Dedifferentiated amniotic fluid mesenchymal stem cell (primary cell): ENCODE data around the gene GAB4.
"Not testable (repeated sequence)": the region's sequence is repeated elsewhere in the genome, so short reads cannot be mapped to it uniquely, and the experiment has no call there.

Experiments used
- DNase-seq: peaks from one replicate; pipeline ENCODE4 v3.0.0-alpha.2; 2016; ENCODE audit errors: extremely low spot score

Gene GAB4

DNA sequence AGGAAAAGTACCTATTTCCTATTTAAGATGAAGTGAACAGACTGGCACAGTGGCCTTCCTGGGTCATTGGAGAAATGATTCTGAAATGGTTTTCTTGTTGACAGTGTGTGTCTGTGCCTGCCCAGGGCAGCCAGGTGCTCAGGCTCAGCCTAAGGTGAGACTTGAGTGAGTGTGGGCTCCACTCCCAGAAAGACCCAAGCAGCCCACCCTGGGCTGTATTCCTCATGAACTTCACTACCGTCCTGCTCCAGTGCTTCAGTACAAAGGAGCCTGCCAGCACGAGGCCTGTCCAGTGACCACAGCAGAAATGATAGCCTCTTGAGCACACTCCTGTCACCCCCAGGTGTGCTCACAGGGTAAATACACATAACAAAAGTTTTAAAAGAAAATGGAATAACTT, 49.5 kb downstream of the GAB4 start:
- DNase-seq, result no peak

DNA sequence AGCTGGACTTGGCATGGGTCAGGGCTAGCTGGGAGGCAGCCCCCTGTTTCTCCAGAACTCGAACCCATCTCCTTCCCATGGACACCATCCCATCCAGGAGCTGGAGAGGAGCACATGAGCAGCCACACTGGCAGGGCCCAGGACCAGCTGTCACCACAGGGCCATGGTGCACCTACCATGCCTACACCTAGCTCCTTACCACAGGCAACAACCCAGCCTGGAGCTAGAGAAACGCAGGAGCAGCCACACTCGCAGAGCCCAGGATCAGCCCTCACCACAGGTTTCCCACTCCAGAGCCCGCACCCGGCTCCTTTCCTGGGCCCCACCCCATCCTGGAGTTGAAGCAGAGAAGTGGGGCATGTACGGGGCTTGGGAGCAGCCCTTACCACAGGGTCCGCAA, 50.2 kb downstream of the GAB4 start:
- no peak for DNase-seq

DNA sequence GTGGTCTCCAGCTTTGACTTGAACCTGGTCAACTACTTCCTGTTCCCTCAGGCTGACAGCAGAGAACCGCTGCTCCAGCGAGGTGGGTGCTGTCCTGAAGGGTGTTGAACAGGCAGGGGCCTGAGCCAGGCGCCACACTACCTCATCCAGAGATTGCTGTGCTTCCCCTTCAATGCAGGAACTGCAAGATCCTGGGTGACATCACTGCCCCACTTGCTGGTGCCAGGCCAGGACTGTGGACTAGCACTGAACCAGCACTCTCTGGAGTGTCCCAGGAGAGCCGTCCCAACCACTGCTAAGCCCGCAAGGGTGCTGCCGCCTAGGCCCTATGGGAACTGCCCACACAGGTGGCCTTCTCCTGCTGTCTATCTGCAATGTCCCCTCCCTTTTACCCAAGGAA, 51.7 kb downstream of the GAB4 start:
- no peak for DNase-seq

DNA sequence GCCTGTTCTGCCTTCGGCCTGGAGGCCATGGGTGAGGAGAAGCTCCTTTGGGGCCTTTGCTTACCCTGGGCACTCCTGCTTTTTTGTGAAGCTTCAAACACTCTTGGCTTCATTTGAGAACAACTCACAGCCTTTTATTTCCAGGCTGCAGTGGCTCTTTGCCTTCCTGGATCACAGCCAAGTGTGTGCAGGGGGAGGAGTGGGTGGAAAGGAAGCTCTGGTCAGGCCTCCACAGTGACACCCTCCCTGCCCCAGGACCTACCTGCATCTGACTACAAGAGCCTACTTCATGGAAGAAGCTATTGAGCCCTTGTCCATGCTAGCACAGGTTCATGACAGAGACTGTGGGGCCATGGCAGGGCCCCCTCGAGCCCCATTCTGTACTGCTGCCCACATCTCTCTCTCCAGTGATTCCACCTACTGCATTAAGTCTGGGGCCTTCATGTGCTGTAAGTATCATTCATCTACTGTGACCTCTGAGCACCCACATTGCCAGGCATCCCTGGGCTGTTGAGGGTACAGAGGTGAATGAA, 52.3 kb downstream of the GAB4 start:
- DNase-seq, result no peak

DNA sequence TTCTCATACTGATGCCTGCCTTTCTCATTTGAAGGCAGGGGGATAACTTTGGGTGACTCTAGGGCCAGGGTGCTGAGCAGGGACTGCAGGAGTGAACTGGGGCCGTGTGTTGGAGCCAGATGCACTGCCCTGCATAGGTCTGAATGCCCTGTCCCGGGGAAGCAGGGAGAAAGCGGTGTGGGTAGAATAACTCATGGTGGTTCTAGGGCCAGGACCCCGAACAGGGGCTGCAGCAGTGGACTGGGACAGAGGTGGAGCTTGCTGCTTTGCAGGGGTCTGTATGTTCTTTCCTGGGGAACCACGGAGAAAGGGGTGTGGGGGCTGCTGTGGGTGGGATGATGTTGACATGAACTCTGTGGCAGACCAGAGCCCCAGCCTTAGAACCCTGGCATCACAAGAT, 52.9 kb downstream of the GAB4 start:
- DNase-seq, result no peak

DNA sequence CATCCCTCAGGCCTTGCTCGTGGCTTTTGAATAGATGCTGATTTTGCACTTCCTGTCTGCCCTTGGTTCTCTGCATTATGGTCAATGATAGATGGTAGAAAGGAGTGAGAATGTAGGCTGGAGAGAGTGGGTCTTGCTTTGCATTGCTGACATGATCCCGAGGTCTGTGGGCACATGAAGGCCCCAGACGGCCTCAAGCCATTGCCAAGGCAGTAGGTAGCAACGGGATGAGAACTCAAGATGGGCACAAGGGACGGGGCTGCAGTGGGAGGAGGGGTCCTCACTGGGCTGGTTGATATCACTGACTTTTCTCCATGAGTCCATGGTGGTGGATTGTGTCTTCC, 54.0 kb downstream of the GAB4 start:
- DNase-seq, result no peak

DNA sequence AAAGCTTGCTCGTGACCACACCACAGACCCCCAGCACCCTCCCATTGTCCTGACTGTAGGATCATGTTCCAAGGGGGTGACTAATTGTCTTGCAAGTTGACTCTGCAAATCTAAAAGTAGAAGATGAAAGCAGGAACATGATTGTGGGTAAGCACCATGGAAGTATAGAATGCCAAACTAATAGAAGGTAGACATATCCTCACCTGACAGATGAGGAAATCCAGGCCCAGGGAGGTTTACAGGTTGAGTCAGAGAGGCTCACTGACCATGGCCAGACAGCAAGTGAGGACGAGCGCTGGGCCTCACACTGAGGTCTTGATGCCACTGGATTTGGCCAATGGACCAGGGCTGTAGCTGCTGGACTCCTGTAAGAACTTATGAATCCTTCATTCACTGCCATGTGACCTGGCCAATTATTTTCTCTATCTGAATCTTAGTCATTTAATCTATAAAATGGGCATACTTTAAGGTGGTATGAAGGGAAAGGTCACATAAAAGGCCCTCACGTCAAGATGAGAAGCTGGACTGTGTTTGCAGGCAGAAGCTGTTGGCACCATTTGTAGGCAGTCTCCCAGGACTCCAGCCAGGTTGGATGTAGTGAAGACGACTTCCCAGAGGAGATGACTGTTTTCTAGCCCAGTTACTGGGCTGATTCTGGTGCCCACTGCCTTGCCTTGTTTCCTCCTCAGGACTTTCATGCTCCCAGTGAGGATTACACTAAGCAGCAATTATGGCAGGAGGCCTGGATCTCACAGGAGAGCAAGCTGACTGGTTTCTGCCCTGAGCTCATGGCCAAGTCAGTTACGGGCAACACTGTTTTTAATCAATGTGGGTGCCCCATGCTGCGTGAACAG, 54.6 kb downstream of the GAB4 start:
- DNase-seq, result no peak

DNA sequence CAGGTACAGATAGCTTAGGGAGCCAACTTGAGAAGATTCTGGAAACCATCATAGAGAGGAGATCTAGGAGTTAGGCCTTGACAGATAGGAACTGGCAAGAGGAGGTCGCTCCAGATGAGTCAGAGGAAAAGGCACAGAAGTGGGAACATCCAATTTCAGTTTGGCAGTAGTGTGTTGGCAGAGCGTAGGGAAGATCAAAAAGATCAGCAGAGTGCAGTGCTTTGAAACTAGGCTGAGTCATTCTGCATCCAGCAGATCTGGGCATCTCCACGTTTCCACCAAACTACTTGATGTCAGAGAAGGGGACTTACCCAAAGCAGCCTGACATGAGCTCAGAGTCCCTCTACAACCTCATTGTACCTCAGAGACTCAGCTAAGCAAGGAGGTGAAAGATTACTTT, 58.5 kb downstream of the GAB4 start:
- DNase-seq, result no peak

DNA sequence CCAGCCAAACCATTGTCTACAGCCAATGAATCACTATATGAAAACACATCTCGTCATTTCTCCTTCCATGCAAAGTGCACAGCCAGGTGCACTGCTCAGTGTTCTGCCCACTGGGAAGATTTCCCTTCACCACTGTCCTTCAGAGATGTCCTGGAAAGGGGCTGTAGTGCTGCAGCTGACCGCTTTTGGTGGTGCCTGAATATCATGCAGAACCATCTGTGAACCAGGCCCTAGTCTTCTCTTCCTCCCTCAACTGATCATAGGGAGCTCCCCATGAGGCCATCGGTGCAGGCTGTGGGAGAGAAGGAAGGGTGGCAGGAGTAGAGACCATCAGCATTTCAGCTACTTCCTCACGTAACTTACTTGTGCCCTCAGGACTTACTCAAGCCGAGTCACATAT, 70.2 kb downstream of the GAB4 start:
- DNase-seq, result no peak

DNA sequence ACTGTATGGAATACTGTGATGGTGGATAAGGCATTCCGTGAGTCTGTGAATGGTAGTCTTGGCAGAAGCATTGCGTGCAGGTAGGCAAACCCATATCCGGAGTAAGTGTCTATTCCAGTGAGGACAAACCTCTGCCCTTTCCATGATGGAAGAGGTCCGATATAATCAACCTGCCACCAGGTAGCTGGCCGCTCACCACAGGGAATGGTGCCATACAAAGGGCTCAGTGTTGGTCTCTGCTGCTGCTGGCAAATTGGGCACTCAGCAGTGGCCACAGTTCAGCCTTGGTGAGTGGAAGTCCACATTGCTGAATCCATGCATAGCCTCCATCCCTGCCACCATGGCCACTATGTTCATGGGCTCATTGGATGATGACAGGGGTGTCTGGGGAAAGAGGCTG, 70.8 kb downstream of the GAB4 start:
- DNase-seq, result not testable (repeated sequence)

DNA sequence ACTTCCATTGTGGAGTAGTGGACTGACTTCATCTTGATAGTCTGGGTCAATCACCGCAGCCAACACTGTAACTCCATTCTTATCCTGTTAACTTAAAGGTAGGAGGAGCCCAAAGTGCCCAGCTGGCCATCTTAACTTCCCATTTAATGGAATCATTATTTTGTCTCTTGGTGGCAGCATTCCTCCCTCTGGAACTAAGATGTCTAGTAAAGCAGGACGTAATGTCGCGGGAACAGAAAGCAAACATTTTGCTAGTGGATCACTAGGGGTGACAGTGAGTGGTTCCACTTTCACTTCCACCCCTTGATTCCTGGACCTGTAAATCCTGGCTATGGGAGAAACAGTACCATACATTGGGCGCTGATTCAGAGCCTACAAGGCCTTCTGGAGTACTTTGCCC, 71.4 kb downstream of the GAB4 start:
- DNase-seq, result no peak

DNA sequence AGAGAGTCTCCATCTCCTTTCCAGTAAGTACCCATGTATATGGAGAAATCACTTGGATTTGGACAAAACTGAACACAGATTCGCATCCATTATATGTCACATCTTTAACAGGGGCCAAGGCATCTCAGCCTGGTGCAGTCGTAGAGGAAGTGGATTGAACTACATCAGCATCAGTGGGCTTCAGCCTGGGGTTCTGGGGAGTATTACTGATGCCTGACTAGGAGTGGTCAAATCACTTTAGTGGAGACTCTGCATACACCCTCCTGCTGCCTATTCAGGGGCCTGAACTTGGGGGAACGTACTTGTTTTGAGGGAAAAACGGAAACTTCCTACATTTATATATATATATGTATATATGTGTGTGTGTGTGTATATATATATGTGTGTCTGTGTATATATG, 72.8 kb downstream of the GAB4 start:
- no peak for DNase-seq

DNA sequence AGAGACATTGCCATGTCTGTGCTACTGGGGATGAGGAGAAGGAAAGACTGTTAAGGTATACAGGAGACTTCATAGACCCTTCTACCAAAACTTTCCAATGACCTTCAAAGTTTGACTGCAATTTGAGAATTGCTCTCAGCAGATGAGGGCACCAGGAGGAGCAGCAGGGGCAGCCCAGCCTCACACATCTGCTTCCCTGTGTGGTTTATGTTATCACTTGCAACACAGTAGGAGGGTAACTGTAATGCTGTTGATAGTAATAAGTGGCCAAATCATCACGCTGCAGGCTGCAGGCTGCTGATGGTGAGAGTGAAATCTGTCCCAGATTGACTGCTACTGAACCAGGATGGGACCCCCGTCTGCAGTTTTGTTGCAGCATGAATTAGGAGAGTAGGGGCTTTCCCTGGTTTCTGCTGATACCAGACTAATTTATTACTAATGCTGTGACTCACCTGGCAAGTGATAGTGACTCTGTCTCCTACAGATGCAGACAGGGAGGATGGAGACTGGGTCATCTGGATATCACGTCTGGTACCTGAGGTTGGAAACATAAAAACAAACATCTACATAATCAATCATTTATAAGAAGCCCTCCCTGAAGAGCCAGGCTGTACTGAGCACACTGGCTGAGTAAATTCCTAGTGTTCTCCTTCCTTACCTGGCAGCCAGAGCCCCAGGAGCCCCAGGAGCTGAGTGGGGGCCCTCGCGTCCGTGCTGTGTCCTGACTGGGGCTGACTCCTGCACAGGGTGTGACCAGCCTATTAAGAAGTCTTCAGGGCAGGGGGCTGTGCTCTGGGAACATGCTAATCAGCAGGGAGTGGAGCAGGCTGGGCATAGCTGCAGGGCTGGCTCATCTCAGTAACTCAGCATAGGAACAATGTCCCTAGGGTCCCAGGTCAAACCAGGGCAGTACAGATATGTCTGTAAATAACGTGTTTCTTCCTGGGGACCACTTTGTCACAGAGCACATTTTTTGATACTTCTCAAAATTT, 74.4 kb downstream of the GAB4 start:
- no peak for DNase-seq

DNA sequence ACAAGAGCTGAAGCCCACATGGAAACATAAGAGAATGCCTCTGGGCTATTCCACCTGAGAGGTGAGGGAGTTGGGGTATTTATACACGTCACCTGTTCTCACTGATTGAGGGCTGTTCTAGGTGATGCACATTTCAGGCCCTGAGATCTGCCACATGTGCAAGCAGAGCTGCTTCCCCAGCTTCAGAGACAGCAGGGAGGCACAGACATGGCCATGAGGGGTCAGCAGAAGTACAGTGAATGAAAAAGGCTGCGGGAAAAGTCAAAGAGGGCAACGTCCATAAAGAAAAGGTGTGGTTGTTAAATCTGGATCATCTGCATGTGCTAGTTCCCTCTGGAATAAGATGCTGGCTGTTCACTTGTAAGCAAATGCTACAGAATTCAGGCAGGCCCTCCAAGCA, 75.4 kb downstream of the GAB4 start:
- DNase-seq, result no peak

DNA sequence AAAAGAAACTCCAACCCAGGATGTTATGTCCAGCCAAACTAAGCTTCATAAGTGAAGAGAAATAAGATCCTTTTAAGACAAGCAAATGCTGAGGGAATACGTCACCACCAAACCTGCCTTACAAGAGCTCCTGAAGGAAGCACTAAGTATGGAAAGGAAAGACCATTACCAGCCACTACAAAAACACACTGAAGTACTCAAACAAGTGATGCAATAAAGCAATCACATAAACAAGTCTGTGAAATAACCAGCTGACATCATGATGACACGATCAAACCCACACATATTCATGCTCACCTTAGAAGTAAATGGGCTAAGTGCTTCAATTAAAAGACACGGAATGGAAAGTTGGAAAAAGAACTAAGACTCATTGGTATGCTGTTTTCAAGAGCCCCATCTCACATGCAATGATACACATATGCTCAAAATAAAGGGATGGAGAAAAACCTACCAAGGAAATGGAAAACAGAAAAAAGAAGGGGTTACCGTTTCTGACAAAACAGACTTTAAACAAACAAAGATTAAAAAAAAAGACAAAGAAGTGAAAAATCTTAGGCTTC, 82.5 kb downstream of the GAB4 start:
- DNase-seq, result no peak

DNA sequence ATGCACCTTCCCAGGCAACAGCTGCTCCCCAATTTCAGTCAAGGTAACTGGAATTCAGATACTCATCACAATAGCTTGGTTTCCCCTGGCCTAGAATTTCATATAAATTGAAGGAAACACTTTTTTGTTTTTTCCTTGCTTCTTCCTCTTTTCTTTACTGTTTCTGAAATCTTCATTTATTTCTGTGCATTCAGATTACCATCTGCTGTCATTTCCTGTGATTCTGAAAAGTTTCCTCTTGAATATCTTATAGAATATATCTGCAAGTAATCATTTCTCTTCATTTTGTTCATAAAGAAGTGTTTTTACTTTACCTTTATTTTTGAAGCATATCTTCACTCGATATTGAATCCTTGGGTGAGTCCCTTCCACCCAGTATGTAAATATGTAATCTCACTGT, 85.3 kb downstream of the GAB4 start:
- DNase-seq, result no peak

DNA sequence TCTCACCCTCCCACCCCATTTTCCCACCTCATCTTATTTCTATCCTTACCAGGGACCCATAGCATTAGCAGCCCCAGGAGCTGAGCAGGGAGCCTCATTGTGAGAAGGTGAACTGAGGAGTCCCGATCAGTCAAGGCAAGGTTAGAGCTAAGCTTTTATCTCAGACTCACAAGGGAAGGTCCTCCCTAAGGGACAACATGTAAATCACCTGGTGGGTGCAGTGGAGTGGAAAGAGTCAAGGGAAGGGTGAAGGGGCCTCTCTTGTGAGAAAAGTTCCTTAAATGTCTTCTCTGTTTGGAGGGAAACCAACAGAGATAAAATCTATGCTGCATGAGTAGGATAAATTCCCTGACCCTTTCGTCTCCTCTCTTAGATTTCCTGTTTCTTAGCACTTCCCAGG, 85.9 kb downstream of the GAB4 start:
- no peak for DNase-seq

DNA sequence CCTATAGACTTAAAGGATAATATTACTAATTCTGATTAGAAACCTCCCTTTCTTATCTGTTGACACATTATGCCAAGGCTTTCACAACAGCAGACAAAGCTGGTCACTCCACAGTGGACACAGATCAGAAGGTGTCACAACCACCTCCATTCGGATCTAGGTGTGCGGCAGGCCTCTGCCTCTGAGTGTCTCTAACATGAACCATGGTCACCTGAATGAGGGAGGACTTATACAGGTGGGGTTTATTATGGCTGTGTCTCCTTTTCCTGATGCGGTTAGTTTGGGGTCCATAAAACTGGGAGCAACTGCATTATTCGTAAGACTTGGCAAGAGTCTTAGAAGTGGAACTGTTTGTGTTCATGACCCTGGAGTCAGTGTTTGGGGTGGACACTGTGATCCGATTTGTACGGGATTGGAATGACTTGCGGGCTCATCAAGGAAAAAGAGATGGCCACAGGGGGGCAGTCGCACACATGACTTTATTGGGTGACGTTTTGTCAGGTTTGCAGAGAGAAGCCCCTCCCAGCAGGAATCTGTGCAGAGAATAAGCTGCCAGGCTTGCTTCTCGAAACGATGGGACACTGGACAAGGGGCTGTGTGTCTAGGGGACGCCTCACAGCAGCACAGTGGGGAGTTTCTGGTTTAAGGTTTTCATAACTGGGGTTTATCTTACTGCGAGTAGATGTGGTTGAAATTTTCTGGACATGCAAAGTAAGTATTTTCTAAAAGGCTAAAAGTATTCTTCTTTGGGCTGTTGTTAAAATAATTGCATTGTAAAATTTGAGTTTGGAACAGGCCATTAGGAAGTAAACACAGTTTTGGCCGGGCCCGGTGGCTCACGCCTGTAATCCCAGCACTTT, 90.6 kb downstream of the GAB4 start:
- no peak for DNase-seq

DNA sequence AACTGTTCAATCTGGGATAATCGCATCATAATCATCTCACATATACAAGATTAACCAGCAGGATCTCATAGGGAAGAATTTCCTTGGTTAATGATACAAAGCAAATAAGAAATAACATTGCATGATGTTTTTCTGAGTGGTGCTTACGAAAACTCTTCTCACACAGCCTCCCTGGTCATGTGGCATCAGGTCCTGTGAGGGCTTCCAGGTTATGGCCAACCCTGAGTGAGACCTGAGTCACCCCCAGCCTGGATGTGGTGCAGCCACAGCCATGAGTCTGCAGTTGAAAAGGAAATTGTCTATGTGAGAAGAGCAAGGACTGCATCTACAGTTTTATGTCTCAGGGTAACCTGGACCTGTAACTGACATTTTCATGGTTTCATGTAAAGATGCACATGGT, 92.3 kb downstream of the GAB4 start:
- DNase-seq, result no peak

DNA sequence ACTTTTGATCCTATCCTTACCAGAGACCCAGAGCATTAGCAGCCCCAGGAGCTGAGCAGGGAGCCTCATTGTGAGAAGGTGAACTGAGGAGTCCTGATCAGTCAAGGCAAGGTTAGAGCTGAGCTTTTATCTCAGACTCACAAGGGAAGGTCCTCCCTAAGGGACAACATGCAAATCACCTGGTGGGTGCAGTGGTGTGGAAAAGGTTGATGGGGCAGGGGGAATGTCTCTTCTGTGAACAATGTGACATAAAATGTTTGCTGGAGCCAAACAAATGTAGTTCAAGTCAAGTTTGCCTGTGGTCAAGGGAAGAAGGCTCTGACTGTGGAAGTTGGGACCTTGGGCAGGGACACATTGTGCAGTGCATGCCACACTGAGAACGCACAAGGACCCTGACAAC, 93.1 kb downstream of the GAB4 start:
- not testable (repeated sequence) for DNase-seq

DNA sequence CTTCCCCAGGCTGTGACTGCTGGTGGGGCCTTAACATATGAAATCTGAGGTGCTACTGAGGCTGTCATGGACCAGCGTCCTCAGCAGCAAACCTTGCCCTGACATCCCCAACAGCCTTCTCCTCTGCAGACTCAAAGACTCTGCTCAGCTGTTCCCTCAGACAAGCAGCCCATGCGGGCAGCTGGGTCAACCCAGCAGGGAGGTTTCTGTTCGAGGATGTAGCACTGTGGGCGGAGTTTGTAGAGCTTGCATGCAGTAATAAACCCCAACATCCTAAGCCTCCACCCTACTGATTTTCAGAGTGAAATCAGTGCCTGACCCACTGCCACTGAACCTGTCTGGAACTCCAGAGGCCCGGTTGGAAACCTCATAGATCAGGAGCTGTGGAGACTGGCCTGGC, 94.0 kb downstream of the GAB4 start:
- no peak for DNase-seq
